Measurements from ENCODE around the gene NUP205.

The NUP205 gene

DNA sequence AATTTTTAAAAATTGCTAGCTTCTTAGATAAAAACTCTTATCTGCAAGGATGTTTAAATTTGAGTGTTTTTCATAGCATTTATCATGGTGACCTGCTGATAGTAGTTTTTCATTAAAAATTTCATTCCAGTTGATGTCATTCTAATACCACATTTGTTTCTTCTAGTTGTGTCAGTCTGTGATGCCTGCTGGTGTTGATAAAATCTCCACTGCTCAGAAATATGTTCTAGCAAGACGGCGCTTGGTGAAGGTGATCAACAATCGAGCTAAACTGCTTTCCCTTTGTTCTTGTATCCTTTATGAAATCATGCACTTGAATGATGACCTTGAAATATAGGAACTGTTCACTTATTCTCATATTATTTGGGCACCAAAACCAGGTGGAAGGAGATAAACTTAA, 87.0 kb downstream of the NUP205 start:
- TF ChIP-seq, protein P1, sequence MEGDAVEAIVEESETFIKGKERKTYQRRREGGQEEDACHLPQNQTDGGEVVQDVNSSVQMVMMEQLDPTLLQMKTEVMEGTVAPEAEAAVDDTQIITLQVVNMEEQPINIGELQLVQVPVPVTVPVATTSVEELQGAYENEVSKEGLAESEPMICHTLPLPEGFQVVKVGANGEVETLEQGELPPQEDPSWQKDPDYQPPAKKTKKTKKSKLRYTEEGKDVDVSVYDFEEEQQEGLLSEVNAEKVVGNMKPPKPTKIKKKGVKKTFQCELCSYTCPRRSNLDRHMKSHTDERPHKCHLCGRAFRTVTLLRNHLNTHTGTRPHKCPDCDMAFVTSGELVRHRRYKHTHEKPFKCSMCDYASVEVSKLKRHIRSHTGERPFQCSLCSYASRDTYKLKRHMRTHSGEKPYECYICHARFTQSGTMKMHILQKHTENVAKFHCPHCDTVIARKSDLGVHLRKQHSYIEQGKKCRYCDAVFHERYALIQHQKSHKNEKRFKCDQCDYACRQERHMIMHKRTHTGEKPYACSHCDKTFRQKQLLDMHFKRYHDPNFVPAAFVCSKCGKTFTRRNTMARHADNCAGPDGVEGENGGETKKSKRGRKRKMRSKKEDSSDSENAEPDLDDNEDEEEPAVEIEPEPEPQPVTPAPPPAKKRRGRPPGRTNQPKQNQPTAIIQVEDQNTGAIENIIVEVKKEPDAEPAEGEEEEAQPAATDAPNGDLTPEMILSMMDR (IDR thresholded peaks at IDR 0.05; ENCODE audit: low read length, missing control alignments), result no peak
- no peak overlapping the region for H3K4me3 ChIP-seq (replicated peaks; ENCODE audit: low read depth, low read length)
- no peak for DNase-seq (ENCODE audit: low read depth)

DNA sequence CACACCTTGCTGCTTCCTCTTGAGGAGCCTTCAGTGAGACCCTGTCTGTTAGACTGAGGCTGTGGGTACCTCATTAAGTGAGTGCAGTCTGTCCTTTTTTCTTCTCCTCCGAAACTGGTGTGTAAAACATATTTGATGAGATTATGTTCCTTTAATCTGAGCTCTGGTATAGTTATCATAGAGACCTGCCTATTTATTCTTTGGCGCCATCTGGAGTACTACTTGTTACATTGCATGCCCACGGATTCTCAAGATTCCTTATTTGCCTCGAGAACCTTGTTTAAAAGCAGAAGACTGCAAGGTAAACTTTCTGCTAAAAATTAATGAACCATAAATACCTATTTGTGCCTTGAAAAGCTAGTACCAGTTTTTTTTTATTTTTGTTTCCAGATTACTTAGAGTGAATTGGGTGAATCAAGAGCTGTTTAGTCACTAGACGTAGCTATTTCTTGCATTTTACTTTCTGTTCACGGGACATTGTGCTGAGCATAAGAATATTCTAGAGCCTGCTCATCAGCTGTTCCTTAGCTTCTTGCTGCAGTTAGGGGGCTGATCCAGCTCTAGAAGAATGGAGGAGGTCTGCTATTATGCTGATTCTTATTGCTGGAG, 87.7 kb downstream of the NUP205 start:
- DNase-seq (ENCODE audit: low read depth), result peak; percentile 74
- H3K4me3 ChIP-seq (replicated peaks; ENCODE audit: low read depth, low read length), result no peak overlapping the region
- TF ChIP-seq, protein P1 (IDR thresholded peaks at IDR 0.05; ENCODE audit: low read length, missing control alignments), result peak; percentile 78

DNA sequence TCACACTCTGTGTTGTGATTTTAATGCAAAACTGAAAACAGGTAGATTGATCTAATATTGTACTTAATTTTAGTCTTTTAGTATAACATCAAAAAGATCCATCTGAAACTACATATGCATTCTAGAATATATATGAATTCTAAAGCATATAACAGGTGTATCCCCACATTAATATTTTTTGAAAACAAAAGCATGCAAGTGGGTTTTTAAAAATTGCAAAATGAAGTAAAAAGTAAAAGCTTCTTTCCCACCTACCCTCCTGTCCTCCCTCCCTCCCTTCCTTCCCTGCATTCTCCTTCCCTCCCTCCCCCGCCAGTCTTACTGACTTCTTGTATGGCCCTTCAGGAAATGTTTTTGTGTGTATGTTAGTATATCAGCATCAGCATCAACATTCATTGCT, 90.0 kb downstream of the NUP205 start:
- no peak for DNase-seq (ENCODE audit: low read depth)
- TF ChIP-seq, protein P1 (IDR thresholded peaks at IDR 0.05; ENCODE audit: low read length, missing control alignments), result no peak
- H3K4me3 ChIP-seq (replicated peaks; ENCODE audit: low read depth, low read length), result no peak overlapping the region

DNA sequence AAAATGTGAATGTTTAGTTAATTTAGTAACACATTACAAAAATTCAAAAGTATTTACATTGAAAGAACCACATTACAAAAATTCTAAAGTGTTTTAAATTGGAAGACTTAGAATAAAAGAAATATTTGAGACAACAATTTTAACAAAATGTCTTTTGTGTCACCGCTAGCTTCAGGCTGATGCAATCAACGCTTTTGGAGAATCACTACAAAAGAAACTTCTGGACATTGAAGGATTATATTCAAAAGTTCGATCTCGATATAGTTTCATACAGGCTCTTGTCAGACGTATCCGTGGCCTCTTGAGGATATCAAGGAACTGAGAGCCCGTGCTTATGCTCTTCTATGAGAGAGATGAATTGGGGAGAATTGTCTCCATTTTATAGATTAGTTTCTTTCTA, 90.5 kb downstream of the NUP205 start:
- TF ChIP-seq, protein P1 (IDR thresholded peaks at IDR 0.05; ENCODE audit: low read length, missing control alignments), result no peak
- H3K4me3 ChIP-seq (replicated peaks; ENCODE audit: low read depth, low read length), result no peak overlapping the region
- DNase-seq (ENCODE audit: low read depth), result no peak

- no peak overlapping the region for H3K4me3 ChIP-seq (replicated peaks; ENCODE audit: low read depth, low read length)
- TF ChIP-seq, protein P1 (IDR thresholded peaks at IDR 0.05; ENCODE audit: low read length, missing control alignments), result no peak
- peak; percentile 77 for DNase-seq (ENCODE audit: low read depth)
Measured at GRCh38 chr7:135650831-135651573, 93.3 kb downstream of the NUP205 start.

GRCh38 chr7:135653340-135654080, 95.8 kb downstream of the NUP205 start:
- TF ChIP-seq, protein P1 (IDR thresholded peaks at IDR 0.05; ENCODE audit: low read length, missing control alignments), result no peak
- DNase-seq (ENCODE audit: low read depth), result no peak
- no peak overlapping the region for H3K4me3 ChIP-seq (replicated peaks; ENCODE audit: low read depth, low read length)
